ENCODE results near the gene EEF2KMT. TPM values are rescaled to one million over a fixed set of nuclear protein-coding genes. Genes with fewer than 3 reads are reported as not detected.

The EEF2KMT gene
- total RNA-seq: 7.1 and 10.8 TPM in 2 replicates

GRCh38 chr16:5097470-5098220 lies at the start of gene EEF2KMT:
TSS of gene EEF2KMT (minus strand) at chr16:5097795. CDS start at chr16:5097739, 56 bp downstream.

GRCh38 chr16:5071681-5072333 lies 25.8 kb downstream of the EEF2KMT start, which contains the start of gene ALG1:
TSS of gene ALG1 (plus strand) at chr16:5071843. CDS start at chr16:5071850, 7 bp downstream.

GRCh38 chr16:5065813-5066212 lies 31.8 kb downstream of the EEF2KMT start, which contains the start of gene C16orf89:
TSS of gene C16orf89 (minus strand) at chr16:5065956. CDS start at chr16:5065908, 48 bp downstream.

Other genes starting within 250 kb of the EEF2KMT start
- gene PPL, start 160.6 kb downstream of the EEF2KMT start, total RNA-seq: 51.5 and 105 TPM in 2 replicates
- 0.44 and 2.0 TPM in 2 replicates for gene SEC14L5, start 139.5 kb downstream of the EEF2KMT start, total RNA-seq
- gene NAGPA, start 63.9 kb downstream of the EEF2KMT start, total RNA-seq: 33.2 and 42.2 TPM in 2 replicates
- under 0.01 and 1.3 TPM in 2 replicates for gene C16orf89, start 31.8 kb downstream of the EEF2KMT start, total RNA-seq
- 32.6 and 43.2 TPM in 2 replicates for gene ALG1, start 26.0 kb downstream of the EEF2KMT start, total RNA-seq

All from smooth muscle cell of trachea (primary cell).